CD14-positive monocyte (primary cell): Measurements from ENCODE around the gene ULK4. TPM values are rescaled to one million over a fixed set of nuclear protein-coding genes. Genes with fewer than 3 reads are reported as not detected.

ENCODE experiments used
- DNase-seq, 3 donors: peaks; one replicate each; pipeline ENCODE4 v3.0.0-alpha.2; 2011 to 2022
- H2AFZ ChIP-seq: 2 replicates; pipeline ENCODE4 v1.6.0; 2012; ENCODE audit warnings: mild to moderate bottlenecking, low read depth, low read length, inconsistent platforms; ENCODE audit not compliant: insufficient read depth, poor library complexity, severe bottlenecking
- H3K27ac ChIP-seq, 2 donors: 1 replicate in 1 of 2; 2 replicates in 1 of 2; pipeline ENCODE4 v1.5.1; 2012 to 2013; ENCODE audit warnings: low read length in 2 of 2, control low read depth in 1 of 2, inconsistent platforms in 1 of 2, low read depth in 1 of 2, mild to moderate bottlenecking in 1 of 2
- H3K27me3 ChIP-seq, 2 donors: one replicate each; pipeline versions ENCODE4 v1.6.0 to v1.6.1; 2011 to 2013; ENCODE audit warnings: low read length in 2 of 2; ENCODE audit not compliant: control insufficient read depth in 2 of 2, insufficient read depth in 2 of 2
- H3K36me3 ChIP-seq, 2 donors: replicated peaks in 1 of 2; 1 replicate in 1 of 2; 2 replicates in 1 of 2; pipeline versions ENCODE4 v1.5.1 to v1.6.1; 2012 to 2013; ENCODE audit warnings: low read length in 2 of 2, control low read depth in 1 of 2, inconsistent platforms in 1 of 2, mild to moderate bottlenecking in 1 of 2; ENCODE audit not compliant: insufficient read depth in 2 of 2, control insufficient read depth in 1 of 2
- H3K4me1 ChIP-seq, 2 donors: 1 replicate in 1 of 2; 2 replicates in 1 of 2; pipeline versions ENCODE4 v1.5.1 to v1.6.1; 2012 to 2013; ENCODE audit warnings: low read length in 2 of 2, control low read depth in 1 of 2, inconsistent platforms in 1 of 2, mild to moderate bottlenecking in 1 of 2, moderate library complexity in 1 of 2; ENCODE audit not compliant: insufficient read depth in 2 of 2, control insufficient read depth in 1 of 2
- H3K4me2 ChIP-seq: replicated peaks from 2 replicates; pipeline ENCODE3; 2012; ENCODE audit warnings: low read length, moderate library complexity, mild to moderate bottlenecking; ENCODE audit not compliant: poor library complexity, severe bottlenecking; ENCODE audit errors: extremely low read depth
- H3K4me3 ChIP-seq, 3 experiments: fragments of 200-600 bp in 1 of 3; sonication (generic) in 1 of 3; replicated peaks in 1 of 3; 1 replicate in 2 of 3; 2 replicates in 1 of 3; pipeline ENCODE4 v1.5.1; 2011 to 2013; ENCODE audit warnings: low read length in 3 of 3, mild to moderate bottlenecking in 3 of 3, control low read depth in 2 of 3, low read depth in 2 of 3, inconsistent platforms in 1 of 3, moderate library complexity in 1 of 3
- H3K79me2 ChIP-seq: 2 replicates; pipeline ENCODE4 v1.6.0; 2012; ENCODE audit warnings: mild to moderate bottlenecking, control low read depth, inconsistent platforms, low read length, moderate library complexity; ENCODE audit not compliant: insufficient read depth
- H3K9ac ChIP-seq: 2 replicates; pipeline ENCODE4 v1.6.0; 2017; ENCODE audit warnings: low read length, mild to moderate bottlenecking; ENCODE audit not compliant: insufficient read depth, poor library complexity, severe bottlenecking
- H3K9me3 ChIP-seq, 2 donors: replicated peaks in 1 of 2; 1 replicate in 1 of 2; 2 replicates in 1 of 2; pipeline versions ENCODE4 v1.5.1 to v1.6.1; 2012 to 2013; ENCODE audit warnings: low read length in 2 of 2, control low read depth in 1 of 2; ENCODE audit not compliant: control insufficient read depth in 1 of 2, insufficient read depth in 1 of 2
- H4K20me1 ChIP-seq: 2 replicates; pipeline ENCODE4 v1.6.0; 2012; ENCODE audit warnings: mild to moderate bottlenecking, low read length, control low read depth, moderate library complexity; ENCODE audit not compliant: insufficient read depth
- H3K27ac Mint-ChIP-seq, 7 donors: one replicate each; pipeline ENCODE4 v1.8.0; 2020; ENCODE audit warnings: mild to moderate bottlenecking in 7 of 7, mixed read lengths in 7 of 7, moderate library complexity in 6 of 7, inconsistent platforms in 2 of 7
- H3K27me3 Mint-ChIP-seq, 3 donors: one replicate each; pipeline ENCODE4 v1.8.0; 2021 to 2022; ENCODE audit warnings: low read depth in 3 of 3, mild to moderate bottlenecking in 3 of 3, mixed read lengths in 3 of 3, moderate library complexity in 3 of 3, inconsistent platforms in 1 of 3
- H3K36me3 Mint-ChIP-seq, 2 donors: one replicate each; pipeline ENCODE4 v1.8.0; 2020; ENCODE audit warnings: mixed read lengths in 2 of 2, inconsistent platforms in 1 of 2, mild to moderate bottlenecking in 1 of 2
- H3K4me1 Mint-ChIP-seq: one replicate; pipeline ENCODE4 v1.8.0; 2020; ENCODE audit warnings: mild to moderate bottlenecking, mixed read lengths
- H3K4me3 Mint-ChIP-seq, 2 donors: one replicate each; pipeline ENCODE4 v1.8.0; 2020; ENCODE audit warnings: mild to moderate bottlenecking in 2 of 2, mixed read lengths in 2 of 2, moderate library complexity in 1 of 2
- H3K9me3 Mint-ChIP-seq, 7 donors: one replicate each; pipeline ENCODE4 v1.8.0; 2020 to 2022; ENCODE audit warnings: mixed read lengths in 7 of 7, mild to moderate bottlenecking in 6 of 7, moderate library complexity in 6 of 7, inconsistent platforms in 2 of 7
- intact Hi-C, 2 donors: fragments of 100-400 bp; cut with micrococcal nuclease; formaldehyde crosslinking; loops; one replicate each; pipeline versions ENCODE4 v1.15.0 to v1.15.1; 2023
- polyA plus RNA-seq, 3 donors: library from polyadenylated mRNA; depleted of rRNA in 1 of 3; unstranded in 2 of 3; stranded (reverse) in 1 of 3; fragments of 300-500 nt in 2 of 3; fragments of >200 nt in 1 of 3; fragmentation: Illumina TruSeq in 2 of 3; gene quantifications; 1 replicate in 2 of 3; 2 replicates in 1 of 3; pipeline ENCODE4 v1.2.3, GENCODE V29; 2012 to 2021
- TF ChIP-seq, protein P1 (sequence below): fragments of 200-600 bp; IDR thresholded peaks from one replicate; pipeline ENCODE4 v1.8.0; 2022; ENCODE audit warnings: antibody characterized with exemption, mild to moderate bottlenecking

Gene ULK4
- polyA plus RNA-seq, 3 donors: 6.7 to 14.0 (median 11.8) TPM

DNA sequence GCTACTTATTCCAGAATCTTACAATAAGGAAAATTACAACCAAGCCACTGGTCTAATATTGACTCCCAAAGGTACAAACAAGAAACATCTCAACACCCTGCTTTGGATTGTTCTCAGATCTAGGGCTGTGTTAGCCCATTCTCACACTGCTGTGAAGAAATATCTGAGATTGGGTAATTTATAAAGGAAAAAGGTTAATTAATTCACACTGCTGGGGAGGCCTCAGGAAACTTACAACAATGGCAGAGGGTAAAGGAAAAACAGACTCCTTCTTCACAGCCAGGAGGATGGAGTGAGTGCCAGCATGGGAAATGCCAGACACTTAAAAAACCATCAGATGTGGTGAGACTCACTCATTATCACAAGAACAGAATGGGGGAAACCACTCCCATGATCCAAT, 208.3 kb downstream of the ULK4 start:
- intact Hi-C loops: no loop called here
- Histone ChIP-seq H3K4me3 (no peak overlapping the region), H3K9ac (no peak overlapping the region), H4K20me1 (no peaks in the 10 kb centered on the region), H2AFZ (no peak overlapping the region), H3K9me3 (peaks cover 0 to 3% of the 10 kb centered on the region in 2 donors), H3K4me1 (no peaks in the 10 kb centered on the region), H3K27me3 (no peaks in the 10 kb centered on the region), H3K79me2 (no peaks in the 10 kb centered on the region), H3K36me3 (no peaks in the 10 kb centered on the region), H3K4me2 (no peak overlapping the region), H3K27ac (no peak overlapping the region)
- Mint-ChIP-seq H3K9me3 (peaks cover 0 to 8% (median 5%) of the 10 kb centered on the region in 7 donors), H3K4me1 (no peaks in the 10 kb centered on the region), H3K27me3 (no peaks in the 10 kb centered on the region), H3K36me3 (peaks cover 5 to 19% of the 10 kb centered on the region in 2 donors), H3K4me3 (no peak overlapping the region), H3K27ac (no peak overlapping the region)
- TF ChIP-seq, protein P1, sequence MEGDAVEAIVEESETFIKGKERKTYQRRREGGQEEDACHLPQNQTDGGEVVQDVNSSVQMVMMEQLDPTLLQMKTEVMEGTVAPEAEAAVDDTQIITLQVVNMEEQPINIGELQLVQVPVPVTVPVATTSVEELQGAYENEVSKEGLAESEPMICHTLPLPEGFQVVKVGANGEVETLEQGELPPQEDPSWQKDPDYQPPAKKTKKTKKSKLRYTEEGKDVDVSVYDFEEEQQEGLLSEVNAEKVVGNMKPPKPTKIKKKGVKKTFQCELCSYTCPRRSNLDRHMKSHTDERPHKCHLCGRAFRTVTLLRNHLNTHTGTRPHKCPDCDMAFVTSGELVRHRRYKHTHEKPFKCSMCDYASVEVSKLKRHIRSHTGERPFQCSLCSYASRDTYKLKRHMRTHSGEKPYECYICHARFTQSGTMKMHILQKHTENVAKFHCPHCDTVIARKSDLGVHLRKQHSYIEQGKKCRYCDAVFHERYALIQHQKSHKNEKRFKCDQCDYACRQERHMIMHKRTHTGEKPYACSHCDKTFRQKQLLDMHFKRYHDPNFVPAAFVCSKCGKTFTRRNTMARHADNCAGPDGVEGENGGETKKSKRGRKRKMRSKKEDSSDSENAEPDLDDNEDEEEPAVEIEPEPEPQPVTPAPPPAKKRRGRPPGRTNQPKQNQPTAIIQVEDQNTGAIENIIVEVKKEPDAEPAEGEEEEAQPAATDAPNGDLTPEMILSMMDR: no peak
- no peak for DNase-seq

DNA sequence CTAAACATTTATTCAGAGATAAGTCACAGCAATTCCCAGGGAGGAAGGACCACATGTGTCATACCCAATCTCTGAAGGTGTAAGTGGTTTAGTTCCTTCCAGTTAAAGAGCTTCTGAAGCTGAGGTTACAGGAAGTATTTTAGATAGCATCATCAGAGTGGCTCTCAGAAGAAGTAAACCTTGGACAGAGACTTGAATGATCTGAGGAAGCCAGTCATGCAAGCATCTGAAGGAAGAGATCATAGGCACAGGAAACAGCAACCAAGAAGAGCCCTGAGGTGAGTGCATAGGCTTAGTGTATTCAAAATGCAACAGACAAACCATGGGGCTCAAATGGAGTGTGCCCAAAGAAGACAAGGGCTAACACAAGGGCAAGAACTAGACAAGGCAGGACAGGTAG, 210.3 kb downstream of the ULK4 start:
- no peak overlapping the region for H3K9ac ChIP-seq
- intact Hi-C loops: no loop called here
- no peak overlapping the region for H3K4me3 ChIP-seq
- H3K27me3 ChIP-seq: no peaks in the 10 kb centered on the region
- Mint-ChIP-seq H3K4me1 (no peaks in the 10 kb centered on the region), H3K27me3 (no peaks in the 10 kb centered on the region), H3K4me3 (no peak overlapping the region), H3K36me3 (peaks cover 5 to 22% of the 10 kb centered on the region in 2 donors), H3K27ac (no peak overlapping the region), H3K9me3 (peaks cover 0 to 3% (median 0%) of the 10 kb centered on the region in 7 donors)
- no peak overlapping the region for H3K27ac ChIP-seq
- H3K4me2 ChIP-seq: no peak overlapping the region
- no peaks in the 10 kb centered on the region for H3K4me1 ChIP-seq
- no peaks in the 10 kb centered on the region for H3K36me3 ChIP-seq
- DNase-seq: no peak
- H3K9me3 ChIP-seq: no peaks in the 10 kb centered on the region
- no peak overlapping the region for H2AFZ ChIP-seq
- H4K20me1 ChIP-seq: no peaks in the 10 kb centered on the region
- H3K79me2 ChIP-seq: no peaks in the 10 kb centered on the region
- TF ChIP-seq, protein P1: no peak
